ENCODE results near the gene MRS2. TPM values are rescaled to one million over a fixed set of nuclear protein-coding genes. Genes with fewer than 3 reads are reported as not detected.

The MRS2 gene
- total RNA-seq, 1 experiment from 2014 or later: 85.8 TPM

GRCh38 chr6:24357336-24358218, 45.2 kb upstream of the MRS2 start, which contains the start of gene DCDC2:
TSS of gene DCDC2 (minus strand) at chr6:24358059. CDS start at chr6:24357750, 309 bp downstream.
- peaks cover 5 to 9% of the 10 kb centered on the region in 2 experiments; a peak in 2 of 4 replicates for H3K4me1 Mint-ChIP-seq
- Histone ChIP-seq H4K91ac (ENCODE audit: insufficient read length, low read depth, low read length) (no peak within 1 kb of the TSS), H3K27ac (ENCODE audit: insufficient read length, low read depth, low read length) (no peak within 1 kb of the TSS), H3K9ac (ENCODE audit: extremely low read depth, insufficient read length, low read length) (no peak within 1 kb of the TSS), H2BK12ac (ENCODE audit: insufficient read length, low read depth, low read length) (no peak within 1 kb of the TSS), H2BK15ac (ENCODE audit: low read depth, low read length) (no peak within 1 kb of the TSS), H2AFZ (ENCODE audit: low read length) (no peak within 1 kb of the TSS), H3K4me1 (ENCODE audit: insufficient read depth, low read length) (no peaks in the 10 kb centered on the region), H3K4ac (ENCODE audit: low read depth, low read length) (no peak within 1 kb of the TSS), H3K56ac (ENCODE audit: insufficient read length, low read depth, low read length) (no peak within 1 kb of the TSS), H4K20me1 (ENCODE audit: control insufficient read depth, insufficient read depth, insufficient read length) (no peaks in the 10 kb centered on the region), H3K23ac (ENCODE audit: insufficient read length, low read depth, low read length) (no peak within 1 kb of the TSS), H3K9me3 (ENCODE audit: control insufficient read depth, low read depth, low read length) (no peaks in the 10 kb centered on the region), H3K23me2 (ENCODE audit: insufficient read length, low read depth, low read length, poor library complexity, severe bottlenecking) (peaks cover 13% of the 10 kb centered on the region), H4K8ac (replicated peaks; ENCODE audit: insufficient read length, low read depth, low read length) (no peak within 1 kb of the TSS), H2AK5ac (ENCODE audit: insufficient read length, low read length) (no peak within 1 kb of the TSS), H3T11ph (ENCODE audit: low read length) (no peak within 1 kb of the TSS), H3K18ac (ENCODE audit: insufficient read length, low read depth, low read length) (no peak within 1 kb of the TSS), H2BK120ac (ENCODE audit: low read depth, low read length, poor library complexity, severe bottlenecking) (no peak within 1 kb of the TSS), H3K4me2 (ENCODE audit: insufficient read depth, insufficient read length, low read length) (peak within 1 kb of the TSS; percentile 23), H3K79me2 (ENCODE audit: insufficient read depth, low read length) (no peaks in the 10 kb centered on the region), H3K14ac (ENCODE audit: insufficient read depth, low read length) (no peak within 1 kb of the TSS), H4K5ac (ENCODE audit: insufficient read length, low read depth, low read length) (no peak within 1 kb of the TSS), H3K79me1 (ENCODE audit: insufficient read depth, low read depth, low read length, poor library complexity, severe bottlenecking) (no peaks in the 10 kb centered on the region), H2BK5ac (ENCODE audit: insufficient read length, low read length) (no peak within 1 kb of the TSS), H2BK20ac (ENCODE audit: low read depth, low read length, poor library complexity, severe bottlenecking) (no peak within 1 kb of the TSS), H3K27me3 (ENCODE audit: insufficient read depth, low read length) (peaks cover 4% of the 10 kb centered on the region; the same call in 1 of the 2 replicates)
- no CpG with 5 or more reads among the region's 61 CpGs for whole genome bisulfite sequencing (ENCODE audit: extremely low coverage, insufficient read length, low lambda C conversion rate)
- H3K9me3 Mint-ChIP-seq: peaks cover 0 to 2% of the 10 kb centered on the region in 2 experiments; a peak in 1 of 5 replicates
- TF ChIP-seq CTCF (conservative IDR thresholded peaks at IDR 0.05): no peak
- peak within 1 kb of the TSS; percentile 67 to 69 for H3K4me3 Mint-ChIP-seq
- peaks cover 20% of the 10 kb centered on the region for H3K27me3 Mint-ChIP-seq (ENCODE audit: low read depth)
- H3K36me3 Mint-ChIP-seq (ENCODE audit: insufficient read depth in 1 of 3, low read depth in 3 of 3): peaks cover 0 to 1% (median 0%) of the 10 kb centered on the region in 3 experiments; a peak in 2 of 7 replicates
- H3K27ac Mint-ChIP-seq: no peak within 1 kb of the TSS
- peak; percentile 40 for DNase-seq

Measured in H9 (cell line).